ENCODE measurements around the gene TASP1. TPM values are rescaled to one million over a fixed set of nuclear protein-coding genes. Genes with fewer than 3 reads are reported as not detected.

Gene TASP1
- total RNA-seq, 4 donors from 2014 or later: 14.3 to 17.1 (median 15.6) TPM

DNA sequence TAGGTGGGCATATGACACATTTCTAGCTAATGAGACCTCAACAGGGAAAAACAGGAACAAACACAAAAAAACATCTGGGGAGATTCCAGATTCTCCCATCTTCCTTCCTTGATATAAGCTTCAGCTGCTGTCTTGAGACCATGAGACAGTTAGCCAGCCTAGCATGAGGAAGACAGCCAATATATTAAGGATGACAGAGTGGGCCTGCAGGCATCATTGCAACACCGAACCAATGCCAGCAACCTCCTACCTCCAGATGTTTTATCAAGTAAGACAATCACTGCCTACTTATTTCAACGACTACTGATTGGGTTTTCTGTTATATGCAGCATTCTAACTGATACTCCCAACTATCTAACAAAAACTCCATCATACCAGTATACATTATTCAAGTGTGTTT, 298.6 kb downstream of the TASP1 start:
- H3K27me3 ChIP-seq: no peaks in the 10 kb centered on the region
- no peak overlapping the region for H3K27ac ChIP-seq
- H3K4me1 ChIP-seq: no peaks in the 10 kb centered on the region
- DNase-seq (ENCODE audit: low spot score in 2 of 2): no peak
- TF ChIP-seq POLR2A (IDR thresholded peaks at IDR 0.05) (no peak), EP300 (IDR thresholded peaks at IDR 0.05) (no peak)
- TF ChIP-seq, protein P1, sequence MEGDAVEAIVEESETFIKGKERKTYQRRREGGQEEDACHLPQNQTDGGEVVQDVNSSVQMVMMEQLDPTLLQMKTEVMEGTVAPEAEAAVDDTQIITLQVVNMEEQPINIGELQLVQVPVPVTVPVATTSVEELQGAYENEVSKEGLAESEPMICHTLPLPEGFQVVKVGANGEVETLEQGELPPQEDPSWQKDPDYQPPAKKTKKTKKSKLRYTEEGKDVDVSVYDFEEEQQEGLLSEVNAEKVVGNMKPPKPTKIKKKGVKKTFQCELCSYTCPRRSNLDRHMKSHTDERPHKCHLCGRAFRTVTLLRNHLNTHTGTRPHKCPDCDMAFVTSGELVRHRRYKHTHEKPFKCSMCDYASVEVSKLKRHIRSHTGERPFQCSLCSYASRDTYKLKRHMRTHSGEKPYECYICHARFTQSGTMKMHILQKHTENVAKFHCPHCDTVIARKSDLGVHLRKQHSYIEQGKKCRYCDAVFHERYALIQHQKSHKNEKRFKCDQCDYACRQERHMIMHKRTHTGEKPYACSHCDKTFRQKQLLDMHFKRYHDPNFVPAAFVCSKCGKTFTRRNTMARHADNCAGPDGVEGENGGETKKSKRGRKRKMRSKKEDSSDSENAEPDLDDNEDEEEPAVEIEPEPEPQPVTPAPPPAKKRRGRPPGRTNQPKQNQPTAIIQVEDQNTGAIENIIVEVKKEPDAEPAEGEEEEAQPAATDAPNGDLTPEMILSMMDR (IDR thresholded peaks at IDR 0.05): no peak
- H3K9me3 ChIP-seq: no peaks in the 10 kb centered on the region
- H3K4me3 ChIP-seq: no peak overlapping the region
- H3K36me3 ChIP-seq: no peaks in the 10 kb centered on the region
- WGBS, 2 donors: 56 to 89% methylated on average over 2 of the region's 2 CpGs

Other genes starting within 250 kb of the TASP1 start
- 10 to 100 TPM; 14.9 to 28.0 (median 16.5) TPM for gene ESF1, start 146.0 kb upstream of the TASP1 start, total RNA-seq
- 10 to 100 TPM; 11.2 to 32.1 (median 21.2) TPM for gene NDUFAF5, start 146.1 kb upstream of the TASP1 start, total RNA-seq

Data from tibial nerve (tissue), 4 donors.